Gastroesophageal sphincter (tissue), 3 donors: Measurements from ENCODE around the gene KCNJ12.
"Not testable (repeated sequence)": the region's sequence is repeated elsewhere in the genome, so short reads cannot be mapped to it uniquely, and the experiment has no call there.

Experiments used
- CTCF ChIP-seq, 4 experiments: fragments of 200-600 bp in 2 of 4; fragments of 450-650 bp in 2 of 4; sonication (generic) in 1 of 4; IDR thresholded peaks; one replicate each; pipeline ENCODE4 v1.5.1; 2017 to 2019; ENCODE audit warnings: antibody characterized with exemption in 4 of 4, mild to moderate bottlenecking in 2 of 4, moderate library complexity in 2 of 4
- EP300 ChIP-seq: sonication (generic); formaldehyde crosslinking; IDR thresholded peaks from one replicate; pipeline ENCODE4 v1.6.1; 2017; ENCODE audit warnings: antibody characterized with exemption, mild to moderate bottlenecking
- POLR2A ChIP-seq, 2 donors: fragments of 450-650 bp; IDR thresholded peaks; one replicate each; pipeline ENCODE4 v1.6.1; 2017; ENCODE audit warnings: antibody characterized with exemption in 2 of 2, mild to moderate bottlenecking in 2 of 2, moderate library complexity in 1 of 2
- POLR2AphosphoS5 ChIP-seq: sonication (generic); formaldehyde crosslinking; IDR thresholded peaks from one replicate; pipeline ENCODE4 v1.6.1; 2017; ENCODE audit warnings: antibody characterized with exemption

- TF ChIP-seq CTCF (IDR thresholded peaks at IDR 0.05); POLR2A (IDR thresholded peaks at IDR 0.05); EP300; POLR2AphosphoS5: not testable (repeated sequence)
Measured at GRCh38 chr17:21447552-21447951, 71.4 kb downstream of the KCNJ12 start.
